ENCODE data around the gene SSRP1.

DNA sequence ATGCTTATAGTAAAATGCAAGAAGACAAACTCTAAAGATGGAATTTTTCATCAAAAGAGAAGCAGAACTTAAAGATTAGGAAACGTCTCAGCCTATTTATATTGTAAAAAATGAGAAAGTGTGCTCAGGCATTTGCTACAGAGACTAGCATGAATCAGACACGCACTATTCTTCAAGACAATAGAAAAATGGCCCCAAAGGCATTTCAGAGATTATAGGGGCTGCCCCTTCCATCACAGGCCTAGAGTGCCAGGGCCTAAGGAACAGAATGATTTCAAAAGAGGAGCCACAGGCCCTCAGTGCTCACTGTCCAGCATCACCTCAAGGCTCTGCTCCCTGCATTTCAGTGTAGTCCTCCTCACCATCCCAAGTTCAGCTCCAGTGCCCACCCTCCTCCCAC, 38.5 kb downstream of the SSRP1 start:
- TF ChIP-seq, protein P1, sequence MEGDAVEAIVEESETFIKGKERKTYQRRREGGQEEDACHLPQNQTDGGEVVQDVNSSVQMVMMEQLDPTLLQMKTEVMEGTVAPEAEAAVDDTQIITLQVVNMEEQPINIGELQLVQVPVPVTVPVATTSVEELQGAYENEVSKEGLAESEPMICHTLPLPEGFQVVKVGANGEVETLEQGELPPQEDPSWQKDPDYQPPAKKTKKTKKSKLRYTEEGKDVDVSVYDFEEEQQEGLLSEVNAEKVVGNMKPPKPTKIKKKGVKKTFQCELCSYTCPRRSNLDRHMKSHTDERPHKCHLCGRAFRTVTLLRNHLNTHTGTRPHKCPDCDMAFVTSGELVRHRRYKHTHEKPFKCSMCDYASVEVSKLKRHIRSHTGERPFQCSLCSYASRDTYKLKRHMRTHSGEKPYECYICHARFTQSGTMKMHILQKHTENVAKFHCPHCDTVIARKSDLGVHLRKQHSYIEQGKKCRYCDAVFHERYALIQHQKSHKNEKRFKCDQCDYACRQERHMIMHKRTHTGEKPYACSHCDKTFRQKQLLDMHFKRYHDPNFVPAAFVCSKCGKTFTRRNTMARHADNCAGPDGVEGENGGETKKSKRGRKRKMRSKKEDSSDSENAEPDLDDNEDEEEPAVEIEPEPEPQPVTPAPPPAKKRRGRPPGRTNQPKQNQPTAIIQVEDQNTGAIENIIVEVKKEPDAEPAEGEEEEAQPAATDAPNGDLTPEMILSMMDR (IDR thresholded peaks at IDR 0.05): no peak
- no peak for TF ChIP-seq POLR2A (IDR thresholded peaks at IDR 0.05)

Data from thyroid gland (tissue), 4 donors.